Measurements from ENCODE around the gene OTUD6A. TPM values are rescaled to one million over a fixed set of nuclear protein-coding genes. Genes with fewer than 3 reads are reported as not detected.

OTUD6A gene
- polyA plus RNA-seq, 1 donor from 2014 or later = not detected

DNA sequence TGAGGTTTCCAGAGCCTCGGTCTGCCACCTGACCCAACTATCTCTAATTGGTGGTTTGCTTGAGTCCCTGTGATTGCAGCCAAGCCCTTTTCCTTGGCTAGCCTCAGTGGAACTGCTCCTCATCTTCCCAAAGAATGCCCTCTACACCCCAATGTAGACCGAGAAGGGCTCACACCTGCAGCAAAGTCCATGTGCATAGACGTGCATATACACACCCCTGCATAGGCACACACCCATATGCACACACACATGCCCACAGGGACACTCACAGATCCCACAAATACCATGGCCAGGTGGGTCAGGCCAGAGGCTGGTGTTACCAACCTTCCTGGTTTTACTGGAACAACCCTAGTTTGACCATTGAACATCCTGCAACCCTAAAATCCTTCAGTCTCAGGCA lies 12.9 kb upstream of the OTUD6A start:
- no peak overlapping the region for H3K27ac ChIP-seq (ENCODE audit: low read length)
- H3K4me3 ChIP-seq (ENCODE audit: low read length) = no peak overlapping the region
- H3K9ac ChIP-seq (ENCODE audit: low read length) = no peak overlapping the region
- no peaks in the 10 kb centered on the region for H3K27me3 ChIP-seq (ENCODE audit: insufficient read depth, low read depth, low read length)
- TF ChIP-seq, protein P1, sequence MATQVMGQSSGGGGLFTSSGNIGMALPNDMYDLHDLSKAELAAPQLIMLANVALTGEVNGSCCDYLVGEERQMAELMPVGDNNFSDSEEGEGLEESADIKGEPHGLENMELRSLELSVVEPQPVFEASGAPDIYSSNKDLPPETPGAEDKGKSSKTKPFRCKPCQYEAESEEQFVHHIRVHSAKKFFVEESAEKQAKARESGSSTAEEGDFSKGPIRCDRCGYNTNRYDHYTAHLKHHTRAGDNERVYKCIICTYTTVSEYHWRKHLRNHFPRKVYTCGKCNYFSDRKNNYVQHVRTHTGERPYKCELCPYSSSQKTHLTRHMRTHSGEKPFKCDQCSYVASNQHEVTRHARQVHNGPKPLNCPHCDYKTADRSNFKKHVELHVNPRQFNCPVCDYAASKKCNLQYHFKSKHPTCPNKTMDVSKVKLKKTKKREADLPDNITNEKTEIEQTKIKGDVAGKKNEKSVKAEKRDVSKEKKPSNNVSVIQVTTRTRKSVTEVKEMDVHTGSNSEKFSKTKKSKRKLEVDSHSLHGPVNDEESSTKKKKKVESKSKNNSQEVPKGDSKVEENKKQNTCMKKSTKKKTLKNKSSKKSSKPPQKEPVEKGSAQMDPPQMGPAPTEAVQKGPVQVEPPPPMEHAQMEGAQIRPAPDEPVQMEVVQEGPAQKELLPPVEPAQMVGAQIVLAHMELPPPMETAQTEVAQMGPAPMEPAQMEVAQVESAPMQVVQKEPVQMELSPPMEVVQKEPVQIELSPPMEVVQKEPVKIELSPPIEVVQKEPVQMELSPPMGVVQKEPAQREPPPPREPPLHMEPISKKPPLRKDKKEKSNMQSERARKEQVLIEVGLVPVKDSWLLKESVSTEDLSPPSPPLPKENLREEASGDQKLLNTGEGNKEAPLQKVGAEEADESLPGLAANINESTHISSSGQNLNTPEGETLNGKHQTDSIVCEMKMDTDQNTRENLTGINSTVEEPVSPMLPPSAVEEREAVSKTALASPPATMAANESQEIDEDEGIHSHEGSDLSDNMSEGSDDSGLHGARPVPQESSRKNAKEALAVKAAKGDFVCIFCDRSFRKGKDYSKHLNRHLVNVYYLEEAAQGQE (IDR thresholded peaks at IDR 0.05; ENCODE audit: borderline replicate concordance) = no peak
- TF ChIP-seq EP300 (conservative IDR thresholded peaks at IDR 0.05; ENCODE audit: poor library complexity, severe bottlenecking) = no peak
- TF ChIP-seq POLR2AphosphoS5 (IDR thresholded peaks at IDR 0.05) = no peak
- no peak for TF ChIP-seq EZH2 (IDR thresholded peaks at IDR 0.05; ENCODE audit: borderline replicate concordance, insufficient read depth, low read length, poor library complexity, severe bottlenecking)
- TF ChIP-seq SMC3 (conservative IDR thresholded peaks at IDR 0.05; ENCODE audit: poor library complexity) = no peak
- TF ChIP-seq RAD21 (conservative IDR thresholded peaks at IDR 0.05) = no peak
- TF ChIP-seq, protein P2, sequence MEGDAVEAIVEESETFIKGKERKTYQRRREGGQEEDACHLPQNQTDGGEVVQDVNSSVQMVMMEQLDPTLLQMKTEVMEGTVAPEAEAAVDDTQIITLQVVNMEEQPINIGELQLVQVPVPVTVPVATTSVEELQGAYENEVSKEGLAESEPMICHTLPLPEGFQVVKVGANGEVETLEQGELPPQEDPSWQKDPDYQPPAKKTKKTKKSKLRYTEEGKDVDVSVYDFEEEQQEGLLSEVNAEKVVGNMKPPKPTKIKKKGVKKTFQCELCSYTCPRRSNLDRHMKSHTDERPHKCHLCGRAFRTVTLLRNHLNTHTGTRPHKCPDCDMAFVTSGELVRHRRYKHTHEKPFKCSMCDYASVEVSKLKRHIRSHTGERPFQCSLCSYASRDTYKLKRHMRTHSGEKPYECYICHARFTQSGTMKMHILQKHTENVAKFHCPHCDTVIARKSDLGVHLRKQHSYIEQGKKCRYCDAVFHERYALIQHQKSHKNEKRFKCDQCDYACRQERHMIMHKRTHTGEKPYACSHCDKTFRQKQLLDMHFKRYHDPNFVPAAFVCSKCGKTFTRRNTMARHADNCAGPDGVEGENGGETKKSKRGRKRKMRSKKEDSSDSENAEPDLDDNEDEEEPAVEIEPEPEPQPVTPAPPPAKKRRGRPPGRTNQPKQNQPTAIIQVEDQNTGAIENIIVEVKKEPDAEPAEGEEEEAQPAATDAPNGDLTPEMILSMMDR (IDR thresholded peaks at IDR 0.05; ENCODE audit: poor library complexity, severe bottlenecking) = no peak
- TF ChIP-seq TAF1 (IDR thresholded peaks at IDR 0.05; ENCODE audit: low read depth) = no peak
- TF ChIP-seq MXI1 (conservative IDR thresholded peaks at IDR 0.05; ENCODE audit: poor library complexity, severe bottlenecking) = no peak
- H3F3A ChIP-seq (ENCODE audit: insufficient read depth, low read length, poor library complexity, severe bottlenecking) = no peaks in the 10 kb centered on the region
- H4K20me1 ChIP-seq (ENCODE audit: insufficient read depth) = no peaks in the 10 kb centered on the region
- H3K9me2 ChIP-seq (ENCODE audit: insufficient read depth, low read length) = no peaks in the 10 kb centered on the region
- H3K4me2 ChIP-seq (ENCODE audit: low read length) = no peak overlapping the region
- H3K36me3 ChIP-seq (ENCODE audit: insufficient read depth, low read length) = no peaks in the 10 kb centered on the region
- H3K9me3 ChIP-seq (ENCODE audit: low read length) = no peaks in the 10 kb centered on the region
- H3K79me2 ChIP-seq (replicated peaks; ENCODE audit: insufficient read depth, low read length) = no peaks in the 10 kb centered on the region
- no peak overlapping the region for H2AFZ ChIP-seq (ENCODE audit: low read depth, low read length)

DNA sequence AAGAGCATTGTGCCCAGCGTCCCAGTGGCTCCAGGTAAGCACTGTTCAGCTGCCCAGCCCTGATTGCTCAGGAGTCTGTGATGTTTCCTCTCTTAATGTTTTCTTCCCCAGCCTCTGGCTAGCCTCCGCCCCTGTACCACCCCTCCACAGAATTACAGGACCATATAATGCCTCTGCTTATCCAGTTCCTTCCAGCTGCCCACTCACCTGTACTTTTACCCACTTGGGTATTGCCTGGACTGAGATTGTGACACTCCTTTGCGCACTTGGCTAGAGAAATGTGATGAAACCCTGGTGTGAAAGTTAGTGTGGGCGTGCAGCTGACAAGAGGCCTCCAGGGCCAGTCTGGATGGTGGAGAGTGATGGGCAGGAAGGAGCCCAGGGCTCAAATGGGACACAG lies 12.3 kb upstream of the OTUD6A start, which contains the start of gene AWAT2:
Gene AWAT2, minus strand, starts transcription at position 14 of the 400 bp plus-strand sequence. Its CDS starts 6 bp downstream, at position 8.
- no peaks in the 10 kb centered on the region for H4K20me1 ChIP-seq (ENCODE audit: insufficient read depth)
- no peaks in the 10 kb centered on the region for H3F3A ChIP-seq (ENCODE audit: insufficient read depth, low read length, poor library complexity, severe bottlenecking)
- H3K4me2 ChIP-seq (ENCODE audit: low read length) = no peak within 1 kb of the TSS
- H3K27me3 ChIP-seq (ENCODE audit: insufficient read depth, low read depth, low read length) = no peaks in the 10 kb centered on the region
- TF ChIP-seq EP300 (conservative IDR thresholded peaks at IDR 0.05; ENCODE audit: poor library complexity, severe bottlenecking) (no peak), EZH2 (IDR thresholded peaks at IDR 0.05; ENCODE audit: borderline replicate concordance, insufficient read depth, low read length, poor library complexity, severe bottlenecking) (no peak), POLR2AphosphoS5 (IDR thresholded peaks at IDR 0.05) (no peak), SMC3 (conservative IDR thresholded peaks at IDR 0.05; ENCODE audit: poor library complexity) (no peak), MXI1 (conservative IDR thresholded peaks at IDR 0.05; ENCODE audit: poor library complexity, severe bottlenecking) (no peak), RAD21 (conservative IDR thresholded peaks at IDR 0.05) (no peak), TAF1 (IDR thresholded peaks at IDR 0.05; ENCODE audit: low read depth) (no peak)
- TF ChIP-seq, protein P2 (IDR thresholded peaks at IDR 0.05; ENCODE audit: poor library complexity, severe bottlenecking) = no peak
- TF ChIP-seq, protein P1 (IDR thresholded peaks at IDR 0.05; ENCODE audit: borderline replicate concordance) = no peak
- no peaks in the 10 kb centered on the region for H3K36me3 ChIP-seq (ENCODE audit: insufficient read depth, low read length)
- H3K9me3 ChIP-seq (ENCODE audit: low read length) = no peaks in the 10 kb centered on the region
- no peaks in the 10 kb centered on the region for H3K79me2 ChIP-seq (replicated peaks; ENCODE audit: insufficient read depth, low read length)
- no peak within 1 kb of the TSS for H3K4me3 ChIP-seq (ENCODE audit: low read length)
- no peak within 1 kb of the TSS for H3K9ac ChIP-seq (ENCODE audit: low read length)
- no peak within 1 kb of the TSS for H3K27ac ChIP-seq (ENCODE audit: low read length)
- no peaks in the 10 kb centered on the region for H3K9me2 ChIP-seq (ENCODE audit: insufficient read depth, low read length)
- no peak within 1 kb of the TSS for H2AFZ ChIP-seq (ENCODE audit: low read depth, low read length)
